Retina (tissue), 1 donor: ENCODE measurements around the gene DNAJC12.

ENCODE experiments used
- DNase-seq: peaks from one replicate; pipeline ENCODE4 v3.0.0-alpha.2; 2016

DNAJC12 gene

DNA sequence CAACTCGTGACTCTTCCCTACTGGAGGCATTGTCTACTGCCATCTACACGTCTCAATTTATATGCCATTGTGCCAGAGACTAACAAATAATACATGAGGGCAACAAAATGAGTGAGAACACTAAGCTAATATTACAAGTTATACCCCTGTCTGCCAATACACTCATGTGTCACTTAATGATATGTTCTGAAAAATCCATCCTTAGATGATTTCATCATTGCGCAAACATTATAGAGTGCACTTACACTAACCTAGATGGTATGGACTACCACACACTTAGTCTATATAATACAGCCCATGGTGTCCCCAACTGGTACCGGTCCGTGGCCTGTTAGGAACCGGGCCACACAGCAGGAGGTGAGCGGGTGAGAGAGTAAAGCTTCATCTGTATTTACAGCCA lies 77.7 kb downstream of the DNAJC12 start:
- no peak for DNase-seq
